Activated naive CD4-positive, alpha-beta T cell treated with anti-CD3 and anti-CD28 coated beads, Interleukin-2, amount 10 ng/mL, durations not matched to agents 7 days and 5 days (primary cell): ENCODE results near the gene MPV17.
"Not testable (repeated sequence)": the region's sequence is repeated elsewhere in the genome, so short reads cannot be mapped to it uniquely, and the experiment has no call there.

ENCODE experiments used
- CTCF ChIA-PET: fragments of 350-600 bp; sonication (Branson Sonifier 250); formaldehyde crosslinking; loops from one replicate; lab custom pipeline; 2021; ENCODE audit warnings: antibody characterized with exemption; lab: Charles Lee
- DNase-seq: peaks from one replicate; pipeline ENCODE4 v3.0.0-alpha.2; 2020
- H3K27ac Mint-ChIP-seq: one replicate; pipeline ENCODE4 v1.8.0; 2021; ENCODE audit warnings: mild to moderate bottlenecking, moderate library complexity, mixed read lengths
- H3K27me3 Mint-ChIP-seq: one replicate; pipeline ENCODE4 v1.8.0; 2021; ENCODE audit warnings: mild to moderate bottlenecking, mixed read lengths
- H3K36me3 Mint-ChIP-seq: one replicate; pipeline ENCODE4 v1.8.0; 2021; ENCODE audit warnings: mixed read lengths
- H3K4me1 Mint-ChIP-seq: one replicate; pipeline ENCODE4 v1.8.0; 2021; ENCODE audit warnings: mixed read lengths
- H3K4me3 Mint-ChIP-seq: one replicate; pipeline ENCODE4 v1.8.0; 2021; ENCODE audit warnings: mild to moderate bottlenecking, moderate library complexity, mixed read lengths
- H3K9me3 Mint-ChIP-seq: one replicate; pipeline ENCODE4 v1.8.0; 2021; ENCODE audit warnings: mixed read lengths

The MPV17 gene

GRCh38 chr2:27275211-27276150 lies 47.4 kb downstream of the MPV17 start, which contains the start of gene DNAJC5G:
Gene DNAJC5G (plus strand): TSS chr2:27275433. CDS start chr2:27276729, 1,296 bp downstream.
- H3K4me3 Mint-ChIP-seq, result no peak within 1 kb of the TSS
- no peak within 1 kb of the TSS for H3K27ac Mint-ChIP-seq
- CTCF ChIA-PET, result no interaction called here
- no peaks in the 10 kb centered on the region for H3K36me3 Mint-ChIP-seq
- peaks cover 7% of the 10 kb centered on the region for H3K4me1 Mint-ChIP-seq
- no peaks in the 10 kb centered on the region for H3K9me3 Mint-ChIP-seq
- no peak for DNase-seq
- H3K27me3 Mint-ChIP-seq, result peaks cover 49% of the 10 kb centered on the region

GRCh38 chr2:27272537-27273522 lies 50.1 kb downstream of the MPV17 start:
- peaks cover 37% of the 10 kb centered on the region for H3K27me3 Mint-ChIP-seq
- H3K4me3 Mint-ChIP-seq, DNase-seq, H3K9me3 Mint-ChIP-seq, H3K36me3 Mint-ChIP-seq, H3K4me1 Mint-ChIP-seq: not testable (repeated sequence)
- CTCF ChIA-PET, result interaction anchor here (0.5 to 2.5 kb wide), 5 partner anchors 8 to 105 kb away, joined by 3 to 7 read pairs (median 4); partner anchors contain the start of gene TRIM54
- H3K27ac Mint-ChIP-seq, result peak overlapping the region; percentile 6

- peaks cover 32% of the 10 kb centered on the region for H3K27me3 Mint-ChIP-seq
- CTCF ChIA-PET, result interaction anchor here (1.0 to 2.5 kb wide), 6 partner anchors 8 to 31 kb away, joined by 3 to 14 read pairs (median 4); no protein-coding TSS in a partner anchor
- no peak overlapping the region for H3K27ac Mint-ChIP-seq
- H3K36me3 Mint-ChIP-seq, result no peaks in the 10 kb centered on the region
- H3K9me3 Mint-ChIP-seq, result no peaks in the 10 kb centered on the region
- no peak for DNase-seq
- no peak overlapping the region for H3K4me3 Mint-ChIP-seq
- H3K4me1 Mint-ChIP-seq, result peaks cover 3% of the 10 kb centered on the region
Measured at GRCh38 chr2:27271631-27272340, 51.1 kb downstream of the MPV17 start.

GRCh38 chr2:27270670-27271069 lies 52.2 kb downstream of the MPV17 start:
- Mint-ChIP-seq H3K27me3 (peaks cover 25% of the 10 kb centered on the region), H3K27ac (no peak overlapping the region), H3K9me3 (no peaks in the 10 kb centered on the region), H3K36me3 (no peaks in the 10 kb centered on the region), H3K4me1 (peaks cover 3% of the 10 kb centered on the region), H3K4me3 (no peak overlapping the region)
- CTCF ChIA-PET, result interaction anchor here (0.9 to 2.4 kb wide), 4 partner anchors 9 to 18 kb away, joined by 3 to 14 read pairs (median 3); no protein-coding TSS in a partner anchor
- DNase-seq, result no peak

- H3K36me3 Mint-ChIP-seq, result no peaks in the 10 kb centered on the region
- H3K9me3 Mint-ChIP-seq, result no peaks in the 10 kb centered on the region
- DNase-seq, result no peak
- peaks cover 8% of the 10 kb centered on the region for H3K4me1 Mint-ChIP-seq
- CTCF ChIA-PET, result interaction anchor here (0.9 to 2.4 kb wide), 2 partner anchors 10 kb away, joined by 3 to 14 read pairs; no protein-coding TSS in a partner anchor
- no peak overlapping the region for H3K27ac Mint-ChIP-seq
- peaks cover 21% of the 10 kb centered on the region for H3K27me3 Mint-ChIP-seq
- no peak overlapping the region for H3K4me3 Mint-ChIP-seq
Measured at GRCh38 chr2:27270131-27270530, 52.8 kb downstream of the MPV17 start.

- H3K9me3 Mint-ChIP-seq, DNase-seq, H3K27ac Mint-ChIP-seq, H3K36me3 Mint-ChIP-seq, CTCF ChIA-PET, H3K4me3 Mint-ChIP-seq: not testable (repeated sequence)
- Mint-ChIP-seq H3K4me1 (peaks cover 21% of the 10 kb centered on the region), H3K27me3 (peaks cover 13% of the 10 kb centered on the region)
Measured at GRCh38 chr2:27268296-27268695, 54.6 kb downstream of the MPV17 start.

- Mint-ChIP-seq H3K36me3 (no peaks in the 10 kb centered on the region), H3K27me3 (peaks cover 15% of the 10 kb centered on the region), H3K27ac (no peak overlapping the region), H3K4me1 (peaks cover 29% of the 10 kb centered on the region), H3K9me3 (no peaks in the 10 kb centered on the region), H3K4me3 (peak overlapping the region; percentile 10)
- CTCF ChIA-PET, result interaction anchor here (0.9 to 3.5 kb wide), 5 partner anchors 8 to 417 kb away, joined by 3 to 25 read pairs (median 4); no protein-coding TSS in a partner anchor
- no peak for DNase-seq
Measured at GRCh38 chr2:27265536-27265870, 57.4 kb downstream of the MPV17 start.

- no peaks in the 10 kb centered on the region for H3K36me3 Mint-ChIP-seq
- H3K27ac Mint-ChIP-seq, result no peak overlapping the region
- H3K27me3 Mint-ChIP-seq, result peaks cover 21% of the 10 kb centered on the region
- no peaks in the 10 kb centered on the region for H3K9me3 Mint-ChIP-seq
- peaks cover 29% of the 10 kb centered on the region for H3K4me1 Mint-ChIP-seq
- DNase-seq, result peak; percentile 64
- CTCF ChIA-PET, result interaction anchor here (0.9 to 3.5 kb wide), 6 partner anchors 9 to 418 kb away, joined by 3 to 25 read pairs (median 4); no protein-coding TSS in a partner anchor
- H3K4me3 Mint-ChIP-seq, result peak overlapping the region; percentile 48
Measured at GRCh38 chr2:27264753-27265535, 58.0 kb downstream of the MPV17 start.

- Mint-ChIP-seq H3K27ac (peak overlapping the region; percentile 40), H3K9me3 (no peaks in the 10 kb centered on the region), H3K27me3 (peaks cover 27% of the 10 kb centered on the region), H3K4me1 (peaks cover 29% of the 10 kb centered on the region), H3K4me3 (peak overlapping the region; percentile 76), H3K36me3 (no peaks in the 10 kb centered on the region)
- CTCF ChIA-PET, result interaction anchor here (1.0 to 3.5 kb wide), 4 partner anchors 9 to 39 kb away, joined by 3 to 25 read pairs (median 4); no protein-coding TSS in a partner anchor
- no peak for DNase-seq
Measured at GRCh38 chr2:27264253-27264752, 58.6 kb downstream of the MPV17 start.

GRCh38 chr2:27263287-27264252 lies 59.3 kb downstream of the MPV17 start:
- Mint-ChIP-seq H3K36me3 (no peaks in the 10 kb centered on the region), H3K4me1 (peaks cover 29% of the 10 kb centered on the region), H3K27ac (no peak overlapping the region), H3K9me3 (no peaks in the 10 kb centered on the region), H3K4me3 (peak overlapping the region; percentile 76), H3K27me3 (peaks cover 35% of the 10 kb centered on the region)
- CTCF ChIA-PET, result interaction anchor here (1.0 to 3.5 kb wide), 3 partner anchors 16 to 83 kb away, joined by 3 to 25 read pairs (median 3); no protein-coding TSS in a partner anchor
- no peak for DNase-seq

- peak; percentile 87 for DNase-seq
- peaks cover 42% of the 10 kb centered on the region for H3K27me3 Mint-ChIP-seq
- no peak within 1 kb of the TSS for H3K27ac Mint-ChIP-seq
- no peaks in the 10 kb centered on the region for H3K9me3 Mint-ChIP-seq
- H3K4me3 Mint-ChIP-seq, result peak within 1 kb of the TSS; percentile 76
- CTCF ChIA-PET, result interaction anchor here (0.9 to 3.5 kb wide), 4 partner anchors 12 to 84 kb away, joined by 3 to 25 read pairs (median 4); no protein-coding TSS in a partner anchor
- no peaks in the 10 kb centered on the region for H3K36me3 Mint-ChIP-seq
- H3K4me1 Mint-ChIP-seq, result peaks cover 29% of the 10 kb centered on the region
Measured at GRCh38 chr2:27262379-27263286, 60.3 kb downstream of the MPV17 start, which contains the start of gene SLC30A3. Gene SLC30A3 (minus strand): TSS chr2:27263047. CDS start chr2:27262906, 141 bp downstream.
